Mesothelial cell of epicardium (in vitro differentiated cells): Measurements from ENCODE around the gene ING2. TPM values are rescaled to one million over a fixed set of nuclear protein-coding genes. Genes with fewer than 3 reads are reported as not detected.

Experiments used
- DNase-seq, 2 experiments: peaks; one replicate each; pipeline ENCODE4 v3.0.0; 2021; ENCODE audit warnings: low spot score in 2 of 2; ENCODE audit not compliant: unreplicated experiment in 2 of 2
- H3K27ac Mint-ChIP-seq: 2 replicates; pipeline ENCODE4 v1.8.0; 2021; ENCODE audit warnings: mixed read lengths
- H3K27me3 Mint-ChIP-seq: 2 replicates; pipeline ENCODE4 v1.8.0; 2021; ENCODE audit warnings: low read depth, mixed read lengths
- H3K36me3 Mint-ChIP-seq: 2 replicates; pipeline ENCODE4 v1.8.0; 2021; ENCODE audit warnings: mixed read lengths
- H3K4me1 Mint-ChIP-seq: 2 replicates; pipeline ENCODE4 v1.8.0; 2021; ENCODE audit warnings: mixed read lengths
- H3K4me3 Mint-ChIP-seq: 2 replicates; pipeline ENCODE4 v1.8.0; 2021; ENCODE audit warnings: mild to moderate bottlenecking, moderate library complexity, mixed read lengths
- H3K9me3 Mint-ChIP-seq: 2 replicates; pipeline ENCODE4 v1.8.0; 2021; ENCODE audit warnings: mixed read lengths
- total RNA-seq: library from RNA; stranded (reverse); gene quantifications from 3 replicates; pipeline ENCODE4 v1.2.1, GENCODE V29; 2021
- TF ChIP-seq, protein P1 (sequence below): fragments of 200-600 bp; sonication (generic); IDR thresholded peaks from one replicate; pipeline ENCODE4 v1.5.0; 2021; ENCODE audit warnings: antibody characterized with exemption; ENCODE audit not compliant: unreplicated experiment

ING2 gene
- total RNA-seq, 1 donor from 2014 or later: 11.3 TPM

DNA sequence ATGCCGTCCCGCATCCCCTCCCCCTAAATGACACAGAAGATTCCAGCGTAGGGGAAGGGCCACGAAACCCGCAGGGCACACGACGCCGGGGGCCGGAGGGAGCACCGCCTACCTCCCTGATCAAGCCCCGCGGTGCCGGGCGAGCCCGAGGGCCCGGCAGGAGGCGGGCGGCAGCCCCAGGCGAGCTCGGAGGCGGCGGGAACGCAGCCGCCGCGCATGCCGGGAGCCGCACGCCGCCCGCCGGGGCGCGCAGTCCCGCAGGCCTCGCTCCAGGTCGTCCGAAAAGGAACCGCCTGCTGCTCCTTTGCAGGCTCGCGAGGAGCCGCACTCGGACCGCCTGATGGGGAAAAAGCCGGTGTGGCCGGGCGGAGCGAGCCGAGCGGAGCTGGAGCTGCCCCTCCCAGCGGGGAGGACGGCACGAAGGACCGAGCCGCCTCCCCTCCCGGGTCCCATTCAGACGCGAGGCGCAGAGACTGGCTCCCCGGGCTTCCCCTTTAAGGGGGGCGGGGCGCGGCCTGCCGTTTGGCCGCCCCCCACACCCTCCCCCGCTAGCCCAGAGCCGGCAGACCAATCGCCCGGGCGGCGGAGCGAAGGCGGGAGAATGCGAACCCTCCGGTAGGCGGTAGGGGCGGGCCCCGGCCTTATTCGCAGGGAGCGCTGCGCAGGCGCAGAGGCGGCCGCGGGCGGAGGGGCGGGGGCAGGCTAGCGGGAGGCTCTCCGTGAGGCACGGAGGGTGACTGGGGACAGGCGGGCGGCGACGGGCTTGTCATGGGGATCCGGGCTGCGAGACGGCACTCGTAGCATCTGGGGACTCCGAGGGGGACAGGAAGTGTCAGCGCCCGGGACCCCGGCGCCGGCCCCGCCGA, 561 bp upstream of the ING2 start:
- Mint-ChIP-seq H3K4me1 (peaks cover 30% of the 10 kb centered on the region), H3K9me3 (no peaks in the 10 kb centered on the region), H3K27me3 (no peaks in the 10 kb centered on the region), H3K4me3 (peak overlapping the region; percentile 93), H3K36me3 (no peaks in the 10 kb centered on the region), H3K27ac (peak overlapping the region; percentile 86)
- peak; percentile 98 to 99 for DNase-seq
- TF ChIP-seq, protein P1, sequence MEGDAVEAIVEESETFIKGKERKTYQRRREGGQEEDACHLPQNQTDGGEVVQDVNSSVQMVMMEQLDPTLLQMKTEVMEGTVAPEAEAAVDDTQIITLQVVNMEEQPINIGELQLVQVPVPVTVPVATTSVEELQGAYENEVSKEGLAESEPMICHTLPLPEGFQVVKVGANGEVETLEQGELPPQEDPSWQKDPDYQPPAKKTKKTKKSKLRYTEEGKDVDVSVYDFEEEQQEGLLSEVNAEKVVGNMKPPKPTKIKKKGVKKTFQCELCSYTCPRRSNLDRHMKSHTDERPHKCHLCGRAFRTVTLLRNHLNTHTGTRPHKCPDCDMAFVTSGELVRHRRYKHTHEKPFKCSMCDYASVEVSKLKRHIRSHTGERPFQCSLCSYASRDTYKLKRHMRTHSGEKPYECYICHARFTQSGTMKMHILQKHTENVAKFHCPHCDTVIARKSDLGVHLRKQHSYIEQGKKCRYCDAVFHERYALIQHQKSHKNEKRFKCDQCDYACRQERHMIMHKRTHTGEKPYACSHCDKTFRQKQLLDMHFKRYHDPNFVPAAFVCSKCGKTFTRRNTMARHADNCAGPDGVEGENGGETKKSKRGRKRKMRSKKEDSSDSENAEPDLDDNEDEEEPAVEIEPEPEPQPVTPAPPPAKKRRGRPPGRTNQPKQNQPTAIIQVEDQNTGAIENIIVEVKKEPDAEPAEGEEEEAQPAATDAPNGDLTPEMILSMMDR: no peak

DNA sequence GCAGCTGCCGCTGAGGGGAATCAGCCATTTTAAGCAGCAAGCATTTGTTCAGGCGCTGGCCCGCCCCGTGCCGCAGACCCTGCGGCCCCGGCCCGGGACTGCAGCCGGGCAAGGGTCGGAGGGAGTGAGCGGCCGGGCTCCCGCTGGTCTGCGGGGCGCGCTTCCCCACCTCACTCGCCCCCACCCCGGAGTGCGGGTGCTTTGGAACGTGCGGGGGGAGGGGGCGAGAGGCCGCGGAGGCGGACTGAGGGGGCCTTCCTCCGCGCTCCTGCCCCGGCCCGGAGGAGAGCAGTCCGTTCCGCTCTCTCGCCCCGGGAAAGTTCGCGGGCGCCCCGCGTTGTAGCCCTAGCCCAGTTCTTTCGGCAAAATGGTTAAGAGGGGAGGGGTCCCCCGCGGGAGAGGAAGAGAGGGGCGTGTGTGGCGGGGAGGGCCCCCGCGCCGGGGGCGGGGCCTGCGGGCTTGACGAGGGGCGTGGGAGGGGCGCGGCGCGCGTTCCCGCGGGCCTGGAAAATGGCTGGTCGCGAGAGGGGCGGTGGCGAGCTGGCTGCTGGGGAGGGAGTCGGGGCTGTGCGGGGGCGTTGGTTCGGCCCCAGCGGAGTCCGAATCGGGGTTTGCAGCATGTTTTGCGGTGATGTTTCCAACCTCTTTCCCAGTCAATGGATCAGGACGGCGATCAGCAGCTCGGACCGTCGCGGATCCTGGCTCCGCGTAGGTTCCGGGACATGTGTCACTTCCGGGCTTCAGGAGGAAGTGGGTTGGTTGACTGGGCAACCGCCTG, 942 bp downstream of the ING2 start:
- TF ChIP-seq, protein P1: no peak
- peak; percentile 75 to 89 for DNase-seq
- no peaks in the 10 kb centered on the region for H3K27me3 Mint-ChIP-seq
- peaks cover 30% of the 10 kb centered on the region for H3K4me1 Mint-ChIP-seq
- H3K36me3 Mint-ChIP-seq: peaks cover 8% of the 10 kb centered on the region
- peak overlapping the region; percentile 93 for H3K4me3 Mint-ChIP-seq
- H3K9me3 Mint-ChIP-seq: no peaks in the 10 kb centered on the region
- peak overlapping the region; percentile 99 for H3K27ac Mint-ChIP-seq

DNA sequence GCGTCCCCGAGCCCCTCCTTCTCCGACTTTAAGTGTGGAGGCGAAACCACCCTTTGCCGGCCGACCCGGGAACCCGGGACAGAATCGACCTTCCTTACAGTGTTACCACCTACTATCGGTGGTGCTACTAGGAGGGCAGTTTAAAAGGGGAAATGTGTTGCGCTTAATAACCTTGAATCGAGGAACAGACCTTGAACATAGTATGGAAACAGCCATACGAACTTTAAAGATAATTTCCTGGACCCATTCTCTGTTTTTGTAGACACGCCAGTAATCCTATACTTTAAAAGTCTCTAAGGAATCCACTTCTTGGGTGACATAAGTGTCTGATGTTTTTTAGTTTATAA, 1.5 kb downstream of the ING2 start:
- no peaks in the 10 kb centered on the region for H3K9me3 Mint-ChIP-seq
- peaks cover 9% of the 10 kb centered on the region for H3K36me3 Mint-ChIP-seq
- peaks cover 30% of the 10 kb centered on the region for H3K4me1 Mint-ChIP-seq

DNA sequence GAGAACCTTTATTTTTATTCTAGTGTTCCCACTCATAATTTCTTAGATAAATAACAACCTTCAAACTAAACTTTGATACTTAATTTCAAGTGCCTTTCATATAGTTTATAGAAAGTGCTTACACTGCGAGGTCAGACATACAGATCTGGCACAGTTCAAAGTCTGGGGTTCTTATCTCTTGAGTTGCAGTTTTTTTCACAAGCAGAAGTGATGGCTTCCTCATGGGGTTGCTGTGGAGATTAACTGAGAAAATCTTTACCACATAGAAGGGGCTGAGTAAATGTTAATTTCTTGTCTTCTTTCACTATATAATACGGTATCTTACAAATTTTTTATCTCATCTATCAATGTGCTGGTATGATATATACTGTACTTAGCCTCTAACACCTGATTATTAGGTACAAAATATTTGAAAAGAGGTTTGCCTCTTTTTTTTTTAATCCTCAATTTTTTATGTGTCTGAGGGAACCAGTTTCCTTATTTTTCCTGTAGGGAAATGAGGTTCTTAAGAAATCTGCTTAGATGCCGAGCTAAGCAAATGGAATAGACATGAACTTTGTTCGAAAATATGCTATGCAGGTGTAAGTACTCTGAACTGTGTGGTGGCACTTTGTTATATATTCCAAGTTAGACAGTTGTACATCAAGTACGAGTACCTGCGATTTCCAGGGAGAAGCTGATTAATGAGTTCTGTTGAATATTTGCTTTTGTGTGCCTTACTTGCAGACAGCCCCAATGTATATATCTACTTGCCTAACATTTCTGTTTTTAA, 3.3 kb downstream of the ING2 start:
- no peak overlapping the region for H3K4me3 Mint-ChIP-seq
- peak overlapping the region; percentile 63 for H3K27ac Mint-ChIP-seq
- peaks cover 12% of the 10 kb centered on the region for H3K36me3 Mint-ChIP-seq
- H3K4me1 Mint-ChIP-seq: peaks cover 22% of the 10 kb centered on the region
- TF ChIP-seq, protein P1: no peak
- no peak for DNase-seq
- no peaks in the 10 kb centered on the region for H3K9me3 Mint-ChIP-seq
- no peaks in the 10 kb centered on the region for H3K27me3 Mint-ChIP-seq

More for the DNA sequence above, 1.5 kb downstream of the ING2 start:
- H3K27me3 Mint-ChIP-seq: no peaks in the 10 kb centered on the region
- peak overlapping the region; percentile 99 for H3K27ac Mint-ChIP-seq
- peak overlapping the region; percentile 93 for H3K4me3 Mint-ChIP-seq
- TF ChIP-seq, protein P1: no peak
- DNase-seq: no peak

DNA sequence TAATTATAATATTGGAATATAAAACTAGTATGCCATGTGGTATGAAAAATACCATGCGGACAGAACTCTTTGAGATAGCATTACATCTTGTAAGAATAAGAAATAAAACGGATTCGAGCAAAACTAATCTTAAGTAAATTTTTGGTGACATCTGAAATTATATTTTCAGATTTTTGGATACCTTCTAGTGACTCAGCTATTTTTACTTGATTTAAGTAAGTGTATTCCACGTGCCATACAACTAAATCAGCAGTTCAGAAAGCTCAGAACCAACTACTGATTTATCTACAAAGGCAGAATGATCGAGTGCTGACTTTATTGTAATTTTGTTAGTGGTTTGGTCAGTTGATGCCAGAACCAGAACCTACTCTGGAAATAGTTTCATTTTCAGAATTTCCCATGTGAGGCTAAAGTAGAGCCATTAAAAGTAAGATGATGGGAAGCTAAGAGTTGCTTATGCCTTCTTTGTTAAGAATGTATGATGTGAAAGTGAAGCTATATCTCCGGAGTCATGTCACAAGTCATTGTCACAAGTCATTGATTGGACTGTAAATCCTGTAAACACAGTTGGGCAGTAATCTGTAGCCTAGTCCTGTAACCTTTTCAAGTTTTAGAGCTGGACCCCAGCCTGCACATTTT, 4.0 kb downstream of the ING2 start:
- Mint-ChIP-seq H3K27me3 (no peaks in the 10 kb centered on the region), H3K4me3 (no peak overlapping the region), H3K9me3 (no peaks in the 10 kb centered on the region), H3K36me3 (peaks cover 12% of the 10 kb centered on the region), H3K27ac (no peak overlapping the region), H3K4me1 (peaks cover 15% of the 10 kb centered on the region)
- DNase-seq: no peak
- TF ChIP-seq, protein P1: no peak
